ENCODE data around the gene CENPX.
"Not testable (repeated sequence)": the region's sequence is repeated elsewhere in the genome, so short reads cannot be mapped to it uniquely, and the experiment has no call there.

CENPX gene

GRCh38 chr17:82038796-82039409, 16.2 kb upstream of the CENPX start:
- DNase-seq = not testable (repeated sequence)

GRCh38 chr17:82037889-82038195, 15.2 kb upstream of the CENPX start:
- no peak for DNase-seq

GRCh38 chr17:82037092-82037888, 14.6 kb upstream of the CENPX start, which contains the start of gene DCXR:
TSS of gene DCXR (minus strand) at chr17:82037697. CDS start at chr17:82037682, 15 bp downstream.
- peak; percentile 98 for DNase-seq

GRCh38 chr17:82036634-82037091, 14.0 kb upstream of the CENPX start:
- no peak for DNase-seq

- DNase-seq = no peak
Observed at GRCh38 chr17:82035956-82036633, 13.4 kb upstream of the CENPX start.

GRCh38 chr17:82035488-82035887, 12.8 kb upstream of the CENPX start:
- DNase-seq = no peak

- DNase-seq = no peak
Observed at GRCh38 chr17:82034371-82035011, 11.8 kb upstream of the CENPX start.

- DNase-seq = no peak
Observed at GRCh38 chr17:82033359-82034085, 10.8 kb upstream of the CENPX start.

GRCh38 chr17:82031885-82032627, 9.4 kb upstream of the CENPX start:
- DNase-seq = peak; percentile 26

GRCh38 chr17:82031303-82031884, 8.7 kb upstream of the CENPX start, which contains the start of gene RAC3:
TSS of gene RAC3 (plus strand) at chr17:82031678. CDS start at chr17:82031762, 84 bp downstream.
- DNase-seq = peak; percentile 74

GRCh38 chr17:82030470-82031302, 8.0 kb upstream of the CENPX start:
- DNase-seq = peak; percentile 92

- DNase-seq = no peak
Observed at GRCh38 chr17:82029990-82030469, 7.4 kb upstream of the CENPX start.

- DNase-seq = no peak
Observed at GRCh38 chr17:82029391-82029790, 6.7 kb upstream of the CENPX start.

GRCh38 chr17:82028966-82029365, 6.3 kb upstream of the CENPX start:
- DNase-seq = no peak

GRCh38 chr17:82028246-82028645, 5.6 kb upstream of the CENPX start:
- no peak for DNase-seq

GRCh38 chr17:82025401-82026107, 2.9 kb upstream of the CENPX start:
- no peak for DNase-seq

GRCh38 chr17:82024859-82025258, 2.2 kb upstream of the CENPX start:
- no peak for DNase-seq

GRCh38 chr17:82023447-82024241, 966 bp upstream of the CENPX start:
- DNase-seq = no peak

GRCh38 chr17:82022981-82023446, 336 bp upstream of the CENPX start, which contains the start of gene LRRC45:
TSS of gene LRRC45 (plus strand) at chr17:82023305. CDS start at chr17:82023644, 339 bp downstream.
- peak; percentile 100 for DNase-seq

Measured in eye (tissue), 1 donor.